H1 (cell line): ENCODE data around the gene VPS54. TPM values are rescaled to one million over a fixed set of nuclear protein-coding genes. Genes with fewer than 3 reads are reported as not detected.
"Not testable (repeated sequence)": the region's sequence is repeated elsewhere in the genome, so short reads cannot be mapped to it uniquely, and the experiment has no call there.

Experiments
- CTCF ChIA-PET: fragments of 300-600 bp; sonication (Branson Sonifier 250); formaldehyde crosslinking; loops from one replicate; lab custom pipeline; 2021; ENCODE audit not compliant: partially characterized antibody; lab: Charles Lee
- POLR2A ChIA-PET: fragments of 300-600 bp; sonication (Branson Sonifier 250); formaldehyde crosslinking; loops from one replicate; lab custom pipeline; 2021; ENCODE audit warnings: inconsistent platforms; ENCODE audit not compliant: partially characterized antibody; lab: Charles Lee
- DNase-seq, 2 experiments: peaks; one replicate each; pipeline versions ENCODE4 v3.0.0 to v3.0.0-alpha.2; 2010 to 2022; ENCODE audit warnings: low spot score in 2 of 2, low read depth in 1 of 2, mixed read lengths in 1 of 2
- FAIRE-seq: peaks from 2 replicates; lab custom pipeline; 2011; peaks lifted over from hg19 to GRCh38; lab: Jason Lieb, UNC
- H2AFZ ChIP-seq: 2 replicates; pipeline ENCODE4 v1.8.1; 2012; ENCODE audit warnings: low read length, inconsistent platforms
- H2AK5ac ChIP-seq: 2 replicates; pipeline ENCODE4 v1.6.1; 2013; ENCODE audit warnings: low read depth, low read length
- H2BK120ac ChIP-seq: replicated peaks from 2 replicates; pipeline ENCODE3; 2013; ENCODE audit warnings: low read depth, low read length, inconsistent platforms
- H2BK12ac ChIP-seq: 2 replicates; pipeline ENCODE4 v1.6.1; 2013; ENCODE audit warnings: low read depth, low read length
- H2BK15ac ChIP-seq: 2 replicates; pipeline ENCODE4 v1.6.1; 2013; ENCODE audit warnings: low read length
- H2BK20ac ChIP-seq: 2 replicates; pipeline ENCODE4 v1.6.1; 2013; ENCODE audit warnings: low read length
- H2BK5ac ChIP-seq: 2 replicates; pipeline ENCODE4 v1.6.1; 2013; ENCODE audit warnings: low read depth, low read length
- H3K14ac ChIP-seq: 2 replicates; pipeline ENCODE4 v1.6.1; 2013; ENCODE audit warnings: inconsistent platforms; ENCODE audit not compliant: insufficient read length
- H3K18ac ChIP-seq: 2 replicates; pipeline ENCODE4 v1.6.1; 2013; ENCODE audit warnings: low read length; ENCODE audit errors: extremely low read depth
- H3K23ac ChIP-seq: 2 replicates; pipeline ENCODE4 v1.6.1; 2013; ENCODE audit warnings: inconsistent platforms; ENCODE audit not compliant: insufficient read length
- H3K23me2 ChIP-seq: 2 replicates; pipeline ENCODE4 v1.6.1; 2013; ENCODE audit warnings: low read depth, low read length
- H3K27ac ChIP-seq: 2 replicates; pipeline ENCODE4 v1.6.1; 2011; ENCODE audit warnings: low read depth, low read length, inconsistent platforms
- H3K27me3 ChIP-seq, 4 experiments: replicated peaks in 1 of 4; 1 replicate in 1 of 4; 2 replicates in 3 of 4; pipeline versions ENCODE4 v1.6.1 to v1.8.1; 2011 to 2013; ENCODE audit warnings: low read length in 3 of 4, mild to moderate bottlenecking in 3 of 4, inconsistent platforms in 2 of 4, mixed read lengths in 2 of 4, moderate library complexity in 1 of 4; ENCODE audit not compliant: control insufficient read depth in 3 of 4, insufficient read depth in 3 of 4; ENCODE audit errors: extremely low read depth in 1 of 4
- H3K36me3 ChIP-seq, 4 experiments: 2 replicates each; pipeline versions ENCODE4 v1.6.1 to v1.8.1; 2011 to 2013; ENCODE audit warnings: mild to moderate bottlenecking in 4 of 4, low read length in 3 of 4, moderate library complexity in 2 of 4, control low read depth in 1 of 4, inconsistent platforms in 1 of 4; ENCODE audit not compliant: insufficient read depth in 4 of 4, control insufficient read depth in 2 of 4
- H3K4ac ChIP-seq: replicated peaks from 2 replicates; pipeline ENCODE3; 2013; ENCODE audit warnings: low read length, low read depth, mixed read lengths, inconsistent platforms; ENCODE audit not compliant: insufficient read length
- H3K4me1 ChIP-seq, 4 experiments: replicated peaks in 1 of 4; 1 replicate in 1 of 4; 2 replicates in 3 of 4; pipeline versions ENCODE4 v1.6.1 to v1.8.1; 2011 to 2013; ENCODE audit warnings: low read length in 3 of 4, inconsistent platforms in 2 of 4, mixed read lengths in 1 of 4; ENCODE audit not compliant: insufficient read depth in 4 of 4, control insufficient read depth in 3 of 4
- H3K4me2 ChIP-seq, 2 experiments: 2 replicates each; pipeline versions ENCODE4 v1.6.1 to v1.8.1; 2011 to 2013; ENCODE audit warnings: low read depth in 2 of 2, low read length in 2 of 2, control low read depth in 1 of 2, inconsistent platforms in 1 of 2, mild to moderate bottlenecking in 1 of 2; ENCODE audit not compliant: insufficient read depth in 1 of 2
- H3K4me3 ChIP-seq, 4 experiments: fragments of 200-600, 300-600 bp in 1 of 4; sonication (generic), shearing (Covaris generic), sonication (Bioruptor Twin) in 1 of 4; 2 replicates each; pipeline versions ENCODE4 v1.5.1 to v1.8.1; 2011 to 2016; ENCODE audit warnings: low read length in 4 of 4, low read depth in 3 of 4, control low read depth in 2 of 4, inconsistent platforms in 2 of 4, mild to moderate bottlenecking in 2 of 4, mixed read lengths in 1 of 4, moderate library complexity in 1 of 4; ENCODE audit not compliant: insufficient read depth in 2 of 4; ENCODE audit errors: extremely low read depth in 1 of 4
- H3K56ac ChIP-seq: replicated peaks from 2 replicates; pipeline ENCODE3; 2013; ENCODE audit warnings: low read depth, mild to moderate bottlenecking, mixed read lengths, low read length, inconsistent platforms; ENCODE audit not compliant: insufficient read length
- H3K79me1 ChIP-seq: 2 replicates; pipeline ENCODE4 v1.6.1; 2013; ENCODE audit warnings: low read depth, low read length, control low read depth
- H3K79me2 ChIP-seq, 2 experiments: 2 replicates each; pipeline versions ENCODE4 v1.6.1 to v1.8.1; 2012 to 2013; ENCODE audit warnings: low read length in 2 of 2, mild to moderate bottlenecking in 2 of 2, inconsistent platforms in 1 of 2; ENCODE audit not compliant: insufficient read depth in 2 of 2, control insufficient read depth in 1 of 2
- H3K9ac ChIP-seq, 4 experiments: replicated peaks in 1 of 4; 1 replicate in 1 of 4; 2 replicates in 3 of 4; pipeline versions ENCODE4 v1.6.1 to v1.8.1; 2011 to 2013; ENCODE audit warnings: low read depth in 3 of 4, low read length in 3 of 4, control low read depth in 2 of 4, mild to moderate bottlenecking in 2 of 4, moderate library complexity in 2 of 4, inconsistent platforms in 1 of 4; ENCODE audit errors: extremely low read depth in 1 of 4
- H3K9me3 ChIP-seq, 2 experiments: 2 replicates each; pipeline versions ENCODE4 v1.6.1 to v1.8.1; 2012 to 2013; ENCODE audit warnings: mild to moderate bottlenecking in 2 of 2, moderate library complexity in 2 of 2, control low read depth in 1 of 2, inconsistent platforms in 1 of 2, low read depth in 1 of 2, low read length in 1 of 2, mixed read lengths in 1 of 2; ENCODE audit not compliant: insufficient read depth in 2 of 2
- H4K20me1 ChIP-seq, 2 experiments: replicated peaks in 1 of 2; 2 replicates each; pipeline versions ENCODE3 to v1.8.1; 2011 to 2013; ENCODE audit warnings: inconsistent platforms in 2 of 2, low read length in 2 of 2, mild to moderate bottlenecking in 1 of 2; ENCODE audit not compliant: insufficient read depth in 2 of 2, control insufficient read depth in 1 of 2
- H4K5ac ChIP-seq: 2 replicates; pipeline ENCODE4 v1.6.1; 2013; ENCODE audit warnings: low read length, low read depth, mixed read lengths, inconsistent platforms; ENCODE audit not compliant: insufficient read length
- H4K8ac ChIP-seq: 2 replicates; pipeline ENCODE4 v1.8.0; 2013; ENCODE audit warnings: mild to moderate bottlenecking, moderate library complexity, low read length, inconsistent platforms; ENCODE audit not compliant: insufficient read depth; ENCODE audit errors: extremely low read depth
- H4K91ac ChIP-seq: replicated peaks from 2 replicates; pipeline ENCODE3; 2013; ENCODE audit warnings: low read length, mixed read lengths, inconsistent platforms; ENCODE audit not compliant: insufficient read length
- WGBS, 2 experiments: shearing (Covaris generic) in 1 of 2; methylation state at CpG; one replicate each; pipeline versions ENCODE4 v1.1.6 to v1.1.7; 2013 to 2015; ENCODE audit warnings: low lambda C conversion rate in 2 of 2, mixed read lengths in 2 of 2, inconsistent platforms in 1 of 2, low coverage in 1 of 2, missing lambda C conversion rate in 1 of 2; ENCODE audit not compliant: insufficient replicate concordance in 2 of 2, insufficient coverage in 1 of 2, insufficient read length in 1 of 2; ENCODE audit errors: extremely low coverage in 1 of 2, missing lambda C conversion rate in 1 of 2; 5-methylcytosine and 5-hydroxymethylcytosine counted together
- polyA plus RNA-seq, 7 experiments: library from polyadenylated mRNA; depleted of rRNA in 3 of 7; stranded (reverse) in 5 of 7; unstranded in 2 of 7; fragments of >200 nt in 5 of 7; fragments of 200-250 nt in 2 of 7; gene quantifications; 1 replicate in 5 of 7; 2 replicates in 1 of 7; 4 replicates in 1 of 7; pipeline versions ENCODE4 v1.2.1 to v1.2.3, GENCODE V29; 2011 to 2013; ENCODE audit warnings: missing spikeins in 2 of 7, mixed read lengths in 2 of 7
- total RNA-seq: library from RNA; stranded (reverse); fragmentation: NEBNext Ultra II Directional; extraction: Animal tissue kit (Norgen Biotek cat#: 25700); gene quantifications from 2 replicates; pipeline ENCODE4 v1.2.1, GENCODE V29; 2021

The VPS54 gene
- total and polyA plus RNA-seq, 2 of the 8 experiments (the other 6 are each of a cell fraction or from before 2014, with no cell fraction given), result 3.6 to 13.2 TPM

DNA sequence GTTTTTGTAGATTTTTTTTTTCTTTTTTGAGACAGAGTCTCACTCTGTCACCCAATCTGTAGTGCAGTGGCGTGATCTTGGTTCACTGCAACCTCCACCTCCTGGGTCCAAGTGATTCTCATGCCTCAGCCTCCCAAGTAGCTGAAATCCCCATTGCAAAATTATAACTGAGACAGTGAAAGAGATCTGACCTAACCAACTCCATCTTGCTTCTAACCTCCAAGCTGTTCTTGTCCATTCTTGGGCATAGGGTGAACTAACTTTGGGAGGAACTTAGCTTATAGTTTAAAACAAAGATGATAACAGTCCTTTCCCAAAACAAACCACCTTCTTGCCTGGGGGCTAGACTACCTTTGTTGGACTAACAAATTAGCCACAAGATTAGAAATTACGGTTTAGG is 44.2 kb downstream of the VPS54 start:
- H3K36me3 ChIP-seq, H3K9ac ChIP-seq, H3K23me2 ChIP-seq, H3K4me2 ChIP-seq, H2BK120ac ChIP-seq, H3K18ac ChIP-seq, H3K4ac ChIP-seq, H2BK12ac ChIP-seq, H3K27ac ChIP-seq, H2BK15ac ChIP-seq, H3K14ac ChIP-seq, H4K5ac ChIP-seq, H2BK20ac ChIP-seq, DNase-seq, H3K79me1 ChIP-seq, H3K23ac ChIP-seq, H3K9me3 ChIP-seq, FAIRE-seq, H3K56ac ChIP-seq, POLR2A ChIA-PET, H2BK5ac ChIP-seq, H4K91ac ChIP-seq, H3K4me1 ChIP-seq, H3K79me2 ChIP-seq, H4K8ac ChIP-seq, H2AFZ ChIP-seq, H4K20me1 ChIP-seq, H2AK5ac ChIP-seq, H3K27me3 ChIP-seq, H3K4me3 ChIP-seq: not testable (repeated sequence)
- CTCF ChIA-PET, result interaction anchor here (1.7 kb wide), 1 partner anchor 13 kb away, joined by 4 read pairs; no protein-coding TSS in a partner anchor
- 98% methylated on average over 2 of the region's 2 CpGs; no CpG with 5 or more reads in 1 of the 2 experiments for WGBS, 2 experiments
